GM19035 (cell line): ENCODE measurements around the gene KCNIP4.

Source experiments
- ATAC-seq: cut with Tn5 transposase; IDR thresholded peaks from one replicate; pipeline ENCODE4 v1.9.1; 2021; ENCODE audit not compliant: unreplicated experiment

The KCNIP4 gene

DNA sequence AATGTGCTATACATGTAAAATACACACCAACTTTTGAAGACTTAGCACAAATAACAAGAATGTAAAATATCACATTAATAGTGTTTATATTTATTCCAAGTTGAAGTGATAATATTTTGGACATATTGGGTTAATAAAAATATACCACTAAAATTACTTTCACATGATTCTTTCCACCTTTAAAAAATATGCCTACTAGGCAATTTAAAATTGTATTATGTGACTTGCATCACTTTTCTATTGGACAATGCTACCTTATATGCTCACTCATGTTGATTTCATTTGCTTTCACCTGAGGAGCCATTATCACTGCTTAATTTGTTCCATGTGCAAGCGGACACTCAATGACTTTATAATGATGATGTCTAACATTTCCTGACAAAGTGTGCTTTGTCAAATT is 1251.8 kb downstream of the KCNIP4 start:
- ATAC-seq: no peak

DNA sequence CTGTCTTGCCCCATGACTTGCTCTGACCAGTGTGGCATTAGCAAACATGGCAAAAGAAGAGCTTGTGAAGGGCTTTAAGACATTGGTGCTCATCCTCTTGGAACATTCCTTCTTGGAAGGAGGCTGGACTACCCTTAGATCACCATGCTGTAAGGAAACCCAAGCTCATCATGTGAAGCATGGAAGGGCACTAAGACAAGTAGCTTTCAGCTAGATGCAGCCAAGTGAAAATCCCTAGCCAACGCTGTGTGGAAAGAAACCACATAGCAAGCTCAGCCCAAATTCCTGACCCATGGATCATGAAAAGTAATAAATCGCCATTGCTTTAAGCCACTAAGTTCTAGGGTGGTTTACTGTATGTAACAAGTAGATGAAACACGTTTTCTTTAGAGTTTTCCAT is 1260.7 kb downstream of the KCNIP4 start:
- no peak for ATAC-seq

GRCh38 chr4:20684852-20685763 is 1263.5 kb downstream of the KCNIP4 start:
- ATAC-seq: no peak

DNA sequence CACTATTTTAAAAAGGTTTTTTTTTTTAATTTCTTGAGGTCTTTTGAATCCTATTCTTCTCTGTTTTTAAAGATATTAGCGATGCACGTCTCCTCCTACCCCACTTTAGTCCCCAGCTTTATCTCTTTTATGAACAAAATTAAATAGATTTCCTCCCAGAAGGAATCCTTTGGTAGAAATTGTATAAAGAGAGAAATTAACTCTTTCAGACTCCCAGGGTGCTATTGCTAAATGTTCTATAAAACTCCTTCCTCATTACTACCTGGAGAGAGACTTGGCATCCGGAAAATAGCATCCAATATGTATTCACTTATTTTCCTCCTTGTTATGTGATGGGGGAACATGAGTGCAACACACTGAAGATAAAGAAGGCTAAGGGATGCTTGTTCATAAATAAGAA is 1264.8 kb downstream of the KCNIP4 start:
- ATAC-seq: no peak

DNA sequence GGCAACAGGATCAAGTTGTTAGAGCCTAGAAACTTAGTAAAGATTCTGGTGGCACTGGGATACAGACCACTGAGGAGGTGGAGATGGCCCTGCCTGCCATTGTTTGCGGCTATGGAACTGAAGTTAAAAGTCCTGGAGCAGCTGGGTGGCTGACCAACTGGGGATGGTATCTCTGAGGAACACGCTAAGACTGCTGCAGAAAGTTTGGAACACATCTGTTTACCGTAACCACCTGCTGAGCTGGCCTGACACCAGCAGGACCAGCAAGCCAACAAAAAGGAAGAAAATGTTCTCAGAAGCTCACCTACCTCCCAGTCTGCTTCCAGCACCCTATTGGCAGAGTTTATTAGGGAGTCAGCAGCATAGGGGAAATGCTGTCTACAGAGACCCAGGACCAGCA is 1265.7 kb downstream of the KCNIP4 start:
- no peak for ATAC-seq

- no peak for ATAC-seq
Measured at GRCh38 chr4:20681271-20681670, 1267.3 kb downstream of the KCNIP4 start.

DNA sequence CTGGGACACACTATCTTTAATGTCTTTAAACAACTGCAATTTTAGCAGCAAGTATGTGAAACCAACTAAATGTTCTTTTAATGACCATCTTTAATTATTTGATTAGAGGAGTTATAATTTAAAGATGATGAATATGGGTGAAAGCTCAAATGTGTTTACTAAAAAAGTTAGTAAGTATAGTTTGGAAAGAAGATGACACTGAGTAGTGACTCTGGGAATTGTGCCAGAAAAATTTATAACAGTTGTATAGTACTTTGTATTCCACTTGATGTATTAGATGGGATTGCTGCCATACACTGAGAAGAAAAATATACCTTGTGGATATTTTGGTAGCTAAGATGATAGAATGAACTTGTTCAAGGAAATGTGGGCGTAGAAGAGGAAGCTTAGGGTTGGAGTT is 1267.8 kb downstream of the KCNIP4 start:
- ATAC-seq: no peak

- no peak for ATAC-seq
Measured at GRCh38 chr4:20679951-20680350, 1268.6 kb downstream of the KCNIP4 start.
